Right lobe of liver (tissue), 6 donors: ENCODE results near the gene CLDN19. TPM values are rescaled to one million over a fixed set of nuclear protein-coding genes. Genes with fewer than 3 reads are reported as not detected.
A peak's percentile ranks its signal among the peaks of the same experiment; 100 is the strongest.

Experiments
- ATAC-seq, 4 donors: fragments of 200-7000 bp; cut with Tn5 transposase; one replicate each; pipeline ENCODE4 v1.9.1; 2020; ENCODE audit warnings: mild to moderate bottlenecking in 4 of 4, moderate library complexity in 4 of 4
- DNase-seq, 3 donors: peaks; one replicate each; pipeline ENCODE4 v3.0.0-alpha.2; 2020
- H3K27ac ChIP-seq, 3 donors: fragments of 200-600 bp; one replicate each; pipeline ENCODE4 v1.8.0; 2022
- H3K27me3 ChIP-seq, 2 donors: fragments of 200-600 bp; one replicate each; pipeline ENCODE4 v1.8.0; 2022
- H3K36me3 ChIP-seq, 4 donors: fragments of 200-600 bp; sonication (generic) in 1 of 4; one replicate each; pipeline versions ENCODE4 v1.5.1 to v1.8.0; 2017 to 2022; ENCODE audit warnings: control low read depth in 1 of 4
- H3K4me1 ChIP-seq, 4 donors: fragments of 200-600 bp; sonication (generic) in 1 of 4; one replicate each; pipeline versions ENCODE4 v1.5.1 to v1.8.0; 2017 to 2022; ENCODE audit warnings: control low read depth in 1 of 4
- H3K4me3 ChIP-seq, 3 donors: fragments of 200-600 bp; one replicate each; pipeline ENCODE4 v1.8.0; 2022
- H3K9me3 ChIP-seq, 4 donors: fragments of 200-600 bp; sonication (generic) in 1 of 4; one replicate each; pipeline versions ENCODE4 v1.5.1 to v1.8.0; 2017 to 2022; ENCODE audit warnings: control low read depth in 1 of 4
- CTCF ChIP-seq, 4 donors: fragments of 200-600 bp in 3 of 4; fragments of 450-650 bp in 1 of 4; IDR thresholded peaks; one replicate each; pipeline versions ENCODE4 v1.5.1 to v1.8.0; 2016 to 2022; ENCODE audit warnings: antibody characterized with exemption in 4 of 4, mild to moderate bottlenecking in 2 of 4
- POLR2A ChIP-seq: fragments of 450-650 bp; IDR thresholded peaks from one replicate; pipeline ENCODE4 v1.6.1; 2017; ENCODE audit warnings: antibody characterized with exemption, mild to moderate bottlenecking
- WGBS: methylation state at CpG from one replicate; pipeline ENCODE4 v1.1.6; 2018; ENCODE audit warnings: low coverage, low lambda C conversion rate; ENCODE audit not compliant: insufficient coverage; ENCODE audit errors: missing lambda C conversion rate; 5-methylcytosine and 5-hydroxymethylcytosine counted together
- intact Hi-C, 2 donors: fragments of 100-400 bp; cut with DNase I; formaldehyde crosslinking; loops; one replicate each; pipeline versions ENCODE4 v1.11.2 to v1.14.1; 2022
- total RNA-seq, 6 experiments: library from RNA; depleted of rRNA in 2 of 6; stranded (reverse); fragments of >200 nt in 2 of 6; fragmentation: NEBNext Ultra II Directional in 3 of 6; extraction: Animal tissue kit (Norgen Biotek cat#: 25700) in 3 of 6; gene quantifications; one replicate each; pipeline versions ENCODE4 v1.1.0 to v1.2.4, GENCODE V29; 2016 to 2023
- donor health status: DM: no; HTN: yes; CAD: no.
- donor health status: DM: no; HTN: no; CAD: no.
- donor health status: DM: no; HTN: no; CAD: no.
- donor health status: DM: no; HTN: yes; CAD: no.
- donor health status: DM: no; HTN: yes; CAD: no.

CLDN19 gene
- total RNA-seq, 6 experiments from 2014 or later = 1.0 TPM; not detected in 5

GRCh38 chr1:42746436-42747105 is 6.5 kb upstream of the CLDN19 start:
- DNase-seq = peak in 1 of 3 donors; percentile 33
- intact Hi-C loops = loop anchor here in 1 of 2 donors (10.0 kb wide), 1 partner anchor 162 kb away; no protein-coding TSS in a partner anchor
- Histone ChIP-seq H3K36me3 (peaks cover 0 to 13% (median 4%) of the 10 kb centered on the region in 4 donors), H3K27ac (no peak overlapping the region), H3K4me3 (no peak overlapping the region), H3K27me3 (no peaks in the 10 kb centered on the region), H3K9me3 (no peaks in the 10 kb centered on the region), H3K4me1 (no peaks in the 10 kb centered on the region)
- no peak for TF ChIP-seq CTCF (IDR thresholded peaks at IDR 0.05)
- TF ChIP-seq POLR2A = no peak
- no peak for ATAC-seq
- WGBS = 69% methylated on average over 3 of the region's 12 CpGs

GRCh38 chr1:42745851-42746250 is 5.8 kb upstream of the CLDN19 start:
- intact Hi-C loops = loop anchor here in 1 of 2 donors (10.0 kb wide), 1 partner anchor 161 kb away; no protein-coding TSS in a partner anchor
- DNase-seq (peak in 1 of 3 donors; percentile 35), ATAC-seq (no peak)
- no peaks in the 10 kb centered on the region for H3K27me3 ChIP-seq
- no peak overlapping the region for H3K27ac ChIP-seq
- TF ChIP-seq CTCF (IDR thresholded peaks at IDR 0.05) (no peak), POLR2A (no peak)
- H3K4me1 ChIP-seq = no peaks in the 10 kb centered on the region
- peaks cover 0 to 11% (median 4%) of the 10 kb centered on the region in 4 donors for H3K36me3 ChIP-seq
- no peak overlapping the region for H3K4me3 ChIP-seq
- no peaks in the 10 kb centered on the region for H3K9me3 ChIP-seq
- WGBS = 80% methylated on average over 2 of the region's 8 CpGs

GRCh38 chr1:42744148-42744413 is 4.0 kb upstream of the CLDN19 start:
- H3K4me3 ChIP-seq = no peak overlapping the region
- no peak for TF ChIP-seq POLR2A
- no peak for TF ChIP-seq CTCF (IDR thresholded peaks at IDR 0.05)
- no peak overlapping the region for H3K27ac ChIP-seq
- intact Hi-C loops = loop anchor here in 1 of 2 donors (10.0 kb wide), 1 partner anchor 159 kb away; no protein-coding TSS in a partner anchor
- H3K27me3 ChIP-seq = no peaks in the 10 kb centered on the region
- H3K9me3 ChIP-seq = no peaks in the 10 kb centered on the region
- H3K36me3 ChIP-seq = peaks cover 0 to 11% (median 0%) of the 10 kb centered on the region in 4 donors
- 50% methylated on average over 2 of the region's 9 CpGs for WGBS
- ATAC-seq = no peak
- peaks cover 0 to 6% (median 0%) of the 10 kb centered on the region in 4 donors for H3K4me1 ChIP-seq
- DNase-seq = no peak

GRCh38 chr1:42743317-42744147 is 3.5 kb upstream of the CLDN19 start:
- TF ChIP-seq POLR2A (no peak), CTCF (IDR thresholded peaks at IDR 0.05) (no peak)
- no peaks in the 10 kb centered on the region for H3K27me3 ChIP-seq
- no peak overlapping the region for H3K27ac ChIP-seq
- H3K36me3 ChIP-seq = peaks cover 0 to 11% (median 0%) of the 10 kb centered on the region in 4 donors
- intact Hi-C loops = loop anchor here in 1 of 2 donors (10.0 kb wide), 1 partner anchor 159 kb away; no protein-coding TSS in a partner anchor
- ATAC-seq = no peak
- DNase-seq = no peak
- H3K4me3 ChIP-seq = no peak overlapping the region
- H3K4me1 ChIP-seq = peaks cover 0 to 6% (median 0%) of the 10 kb centered on the region in 4 donors
- WGBS = 78% methylated on average over 17 of the region's 21 CpGs
- no peaks in the 10 kb centered on the region for H3K9me3 ChIP-seq
